Cardiac muscle cell (in vitro differentiated cells and primary cell): Measurements from ENCODE around the gene MINK1. TPM values are rescaled to one million over a fixed set of nuclear protein-coding genes. Genes with fewer than 3 reads are reported as not detected.

Experiments used
- DNase-seq, 2 donors: peaks; one replicate each; pipeline versions ENCODE4 v3.0.0 to v3.0.0-alpha.2; 2010 to 2017; ENCODE audit warnings: low read depth in 1 of 2, low spot score in 1 of 2
- H3K27ac ChIP-seq: fragments of 200-600 bp; sonication (generic); 2 replicates; pipeline ENCODE4 v1.5.1; 2016
- H3K27me3 ChIP-seq: fragments of 200-600 bp; sonication (generic); 2 replicates; pipeline ENCODE4 v1.6.0; 2016; ENCODE audit warnings: control low read depth
- H3K36me3 ChIP-seq: fragments of 200-600 bp; sonication (generic); 2 replicates; pipeline ENCODE4 v1.5.1; 2016; ENCODE audit warnings: control low read depth
- H3K4me1 ChIP-seq: fragments of 200-600 bp; sonication (generic); 2 replicates; pipeline ENCODE4 v1.8.1; 2017; ENCODE audit warnings: low read depth, mild to moderate bottlenecking, mixed run types
- H3K4me3 ChIP-seq: fragments of 200-600 bp; sonication (generic); 2 replicates; pipeline ENCODE4 v1.5.1; 2016; ENCODE audit warnings: mild to moderate bottlenecking
- H3K9me3 ChIP-seq: fragments of 200-600 bp; sonication (generic); 2 replicates; pipeline ENCODE4 v1.5.1; 2017; ENCODE audit warnings: low read depth, mild to moderate bottlenecking, control low read depth
- CTCF ChIP-seq: IDR thresholded peaks from 2 replicates; pipeline ENCODE4 v1.5.1; 2012; ENCODE audit warnings: low read depth, mild to moderate bottlenecking, low read length
- polyA plus RNA-seq: library from polyadenylated mRNA; unstranded; fragments of >200 nt; fragmentation: Nextera tagmentation; extraction: Ambion mirVana; gene quantifications from 2 replicates; pipeline ENCODE4 v1.2.1, GENCODE V29; 2016
- total RNA-seq: library from RNA; depleted of rRNA; stranded (reverse); fragments of >200 nt; gene quantifications from 2 replicates; pipeline ENCODE4 v1.2.3, GENCODE V29; 2016

The MINK1 gene
- total and polyA plus RNA-seq, 2 experiments from 2014 or later, result 27.1 to 47.7 TPM

- H3K4me3 ChIP-seq, result peak overlapping the region; percentile 52
- H3K27ac ChIP-seq, result no peak overlapping the region
- H3K36me3 ChIP-seq, result no peaks in the 10 kb centered on the region
- peaks cover 5% of the 10 kb centered on the region for H3K4me1 ChIP-seq
- no peak for TF ChIP-seq CTCF
- no peaks in the 10 kb centered on the region for H3K27me3 ChIP-seq
- H3K9me3 ChIP-seq, result no peaks in the 10 kb centered on the region
- DNase-seq, result peak; percentile 1 to 6
These were observed 25.3 kb upstream of the MINK1 start for GRCh38 chr17:4807605-4808377.

DNA sequence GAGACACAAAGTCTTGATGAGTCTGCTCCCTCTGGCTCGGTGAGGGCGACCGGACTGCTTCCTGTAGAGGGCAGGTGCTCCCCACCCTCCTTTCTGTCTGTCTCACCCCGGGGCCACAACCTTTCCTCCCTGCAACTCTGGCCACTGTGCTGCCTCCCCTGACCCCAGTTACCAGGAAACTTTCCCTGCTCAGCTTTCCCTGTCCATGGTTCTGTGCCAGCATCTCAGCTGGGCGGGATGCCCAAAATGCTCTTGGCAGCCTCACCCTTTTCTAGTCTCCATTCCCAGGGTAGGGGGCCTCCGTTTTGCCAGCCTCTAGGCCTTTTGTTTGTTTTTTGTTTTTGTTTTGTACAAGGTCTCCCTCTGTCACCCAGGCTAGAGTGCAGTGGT is 24.8 kb upstream of the MINK1 start:
- TF ChIP-seq CTCF, result no peak
- Histone ChIP-seq H3K4me3 (no peak overlapping the region), H3K9me3 (no peaks in the 10 kb centered on the region), H3K27me3 (no peaks in the 10 kb centered on the region), H3K4me1 (peaks cover 9% of the 10 kb centered on the region), H3K36me3 (no peaks in the 10 kb centered on the region), H3K27ac (no peak overlapping the region)
- DNase-seq, result peak in 1 of 2 donors; percentile 11

DNA sequence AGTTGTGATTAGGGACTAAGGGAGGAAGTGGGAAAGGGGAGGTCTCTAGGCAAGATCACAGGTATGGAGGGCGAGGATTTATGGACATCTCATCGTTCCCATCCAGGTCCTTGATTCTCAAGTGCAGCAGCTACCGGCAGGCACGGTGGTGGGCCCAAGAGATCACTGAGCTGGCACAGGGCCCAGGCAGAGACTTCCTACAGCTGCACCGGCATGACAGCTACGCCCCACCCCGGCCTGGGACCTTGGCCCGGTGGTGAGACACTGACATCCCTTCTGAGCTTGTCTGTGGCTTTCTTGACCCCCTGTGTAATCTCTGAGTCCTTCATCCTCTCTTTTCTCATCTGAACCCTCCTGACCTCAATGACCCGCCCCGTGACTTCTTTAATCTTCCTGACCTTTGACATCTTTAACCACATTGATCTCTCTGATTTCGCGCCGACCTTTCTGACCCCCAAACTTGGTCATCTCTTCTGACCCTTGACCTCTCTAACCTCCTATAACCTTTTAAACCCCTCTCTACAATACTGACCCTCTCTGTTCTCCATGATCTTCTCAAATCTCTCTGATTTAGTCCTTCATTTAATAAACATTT is 22.3 kb upstream of the MINK1 start:
- Histone ChIP-seq H3K27me3 (no peaks in the 10 kb centered on the region), H3K9me3 (no peaks in the 10 kb centered on the region), H3K4me1 (peaks cover 9% of the 10 kb centered on the region), H3K27ac (no peak overlapping the region), H3K36me3 (no peaks in the 10 kb centered on the region), H3K4me3 (no peak overlapping the region)
- TF ChIP-seq CTCF, result no peak
- DNase-seq, result no peak

DNA sequence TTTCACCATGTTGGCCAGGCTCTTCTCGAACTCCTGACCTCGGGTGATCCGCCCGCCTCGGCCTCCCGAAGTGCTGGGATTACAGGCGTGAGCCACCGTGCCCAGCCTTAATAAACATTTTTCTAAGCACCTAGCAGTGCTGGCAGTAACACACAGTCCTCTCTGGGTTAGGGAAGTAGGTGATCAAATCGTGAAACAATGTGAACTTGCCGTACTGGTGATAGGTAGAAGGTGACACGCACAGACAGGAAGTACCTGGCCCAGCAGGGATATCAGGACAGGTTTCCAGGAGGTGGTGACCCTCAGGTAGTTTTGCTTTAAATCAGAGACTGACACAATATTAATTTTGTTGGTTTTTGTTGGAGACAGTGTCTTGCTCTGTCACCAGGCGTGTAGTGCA is 21.7 kb upstream of the MINK1 start:
- Histone ChIP-seq H3K36me3 (peaks cover under 1% of the 10 kb centered on the region), H3K4me3 (no peak overlapping the region), H3K4me1 (peaks cover 9% of the 10 kb centered on the region), H3K9me3 (no peaks in the 10 kb centered on the region), H3K27me3 (no peaks in the 10 kb centered on the region), H3K27ac (no peak overlapping the region)
- no peak for TF ChIP-seq CTCF
- no peak for DNase-seq

GRCh38 chr17:4812690-4813089 is 20.4 kb upstream of the MINK1 start:
- no peaks in the 10 kb centered on the region for H3K27me3 ChIP-seq
- no peaks in the 10 kb centered on the region for H3K9me3 ChIP-seq
- H3K27ac ChIP-seq, result peak overlapping the region; percentile 54
- TF ChIP-seq CTCF, result no peak
- H3K4me1 ChIP-seq, result peaks cover 9% of the 10 kb centered on the region
- H3K36me3 ChIP-seq, result peaks cover 3% of the 10 kb centered on the region
- DNase-seq, result no peak
- no peak overlapping the region for H3K4me3 ChIP-seq
